Mucosa of rectum (tissue), 2 donors: ENCODE data around the gene XDH.

Source experiments
- H3K27ac ChIP-seq, 2 donors: one replicate each; pipeline ENCODE4 v1.7.0; 2013; ENCODE audit warnings: inconsistent platforms in 2 of 2, low read depth in 2 of 2, low read length in 2 of 2
- H3K27me3 ChIP-seq, 2 donors: one replicate each; pipeline ENCODE4 v1.7.0; 2013; ENCODE audit warnings: low read length in 2 of 2; ENCODE audit not compliant: control insufficient read depth in 2 of 2, insufficient read depth in 2 of 2
- H3K36me3 ChIP-seq, 2 donors: one replicate each; pipeline ENCODE4 v1.7.0; 2013; ENCODE audit warnings: low read length in 2 of 2; ENCODE audit not compliant: control insufficient read depth in 2 of 2, insufficient read depth in 2 of 2
- H3K4me1 ChIP-seq, 2 donors: one replicate each; pipeline ENCODE4 v1.7.0; 2013; ENCODE audit warnings: low read length in 2 of 2, mild to moderate bottlenecking in 1 of 2; ENCODE audit not compliant: control insufficient read depth in 2 of 2, insufficient read depth in 2 of 2
- H3K4me3 ChIP-seq, 2 donors: one replicate each; pipeline ENCODE4 v1.7.0; 2013; ENCODE audit warnings: low read length in 2 of 2
- H3K9ac ChIP-seq, 2 donors: one replicate each; pipeline ENCODE4 v1.7.0; 2013; ENCODE audit warnings: low read length in 2 of 2, low read depth in 1 of 2, mild to moderate bottlenecking in 1 of 2
- H3K9me3 ChIP-seq, 2 donors: one replicate each; pipeline ENCODE4 v1.7.0; 2013; ENCODE audit warnings: low read length in 2 of 2; ENCODE audit not compliant: control insufficient read depth in 2 of 2
- donor health status: healthy.
- donor health status: Normal muscosa, but diverticular disease.

XDH gene

DNA sequence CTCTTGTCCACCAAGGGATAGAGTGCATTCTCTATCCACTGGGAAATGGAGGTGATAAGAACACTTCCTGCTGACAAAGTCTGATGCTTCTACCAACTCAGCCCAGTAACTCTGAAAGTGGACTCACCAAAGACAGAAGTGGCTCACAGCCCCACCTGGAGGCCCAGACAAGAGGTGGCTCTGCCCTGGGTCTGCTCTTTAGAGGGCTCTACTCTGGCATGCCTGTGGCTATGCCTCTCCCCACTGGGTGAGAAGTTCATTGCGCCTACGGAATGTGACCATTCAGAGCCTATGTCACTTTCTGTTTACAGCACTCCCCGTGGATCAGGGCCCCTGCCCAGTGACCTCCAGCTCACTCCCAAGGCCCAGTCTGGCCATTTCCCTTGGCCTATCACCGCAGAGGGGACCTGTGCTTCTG is 13.5 kb upstream of the XDH start:
- no peak overlapping the region for H3K4me3 ChIP-seq
- no peaks in the 10 kb centered on the region for H3K9me3 ChIP-seq
- no peaks in the 10 kb centered on the region for H3K27me3 ChIP-seq
- H3K9ac ChIP-seq, result no peak overlapping the region
- no peak overlapping the region for H3K27ac ChIP-seq
- no peaks in the 10 kb centered on the region for H3K36me3 ChIP-seq
- H3K4me1 ChIP-seq, result peaks cover 0 to 6% of the 10 kb centered on the region in 2 donors

DNA sequence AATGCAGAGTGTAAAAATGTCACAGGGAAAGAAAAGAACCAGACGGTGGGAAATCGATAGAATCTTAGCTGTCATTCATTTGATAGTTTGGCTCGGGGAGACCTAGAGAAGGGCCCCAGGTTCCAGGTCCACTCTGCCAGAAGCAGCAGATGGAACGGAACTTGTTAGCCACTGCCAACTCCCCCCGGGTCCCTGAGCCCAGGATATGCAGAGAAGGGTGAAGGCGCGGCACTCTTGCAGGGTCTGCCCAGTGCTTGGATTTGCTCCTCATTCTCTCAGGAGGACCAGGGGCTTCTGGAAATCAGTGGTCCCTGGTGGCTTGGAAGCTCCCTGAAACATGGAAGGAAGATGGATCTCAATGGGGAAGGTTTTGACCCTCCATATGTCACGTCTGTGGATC is 11.6 kb upstream of the XDH start:
- Histone ChIP-seq H3K4me3 (no peak overlapping the region), H3K9me3 (no peaks in the 10 kb centered on the region), H3K4me1 (peaks cover 0 to 9% of the 10 kb centered on the region in 2 donors), H3K27me3 (no peaks in the 10 kb centered on the region), H3K36me3 (no peaks in the 10 kb centered on the region), H3K27ac (no peak overlapping the region), H3K9ac (no peak overlapping the region)

- H3K9me3 ChIP-seq, result no peaks in the 10 kb centered on the region
- H3K4me3 ChIP-seq, result no peak overlapping the region
- peaks cover 2 to 8% of the 10 kb centered on the region in 2 donors for H3K4me1 ChIP-seq
- no peaks in the 10 kb centered on the region for H3K27me3 ChIP-seq
- no peaks in the 10 kb centered on the region for H3K36me3 ChIP-seq
- H3K27ac ChIP-seq, result no peak overlapping the region
- H3K9ac ChIP-seq, result no peak overlapping the region
Observed at GRCh38 chr2:31421634-31422033, 7.1 kb upstream of the XDH start.

GRCh38 chr2:31420936-31421335 is 6.4 kb upstream of the XDH start:
- no peaks in the 10 kb centered on the region for H3K36me3 ChIP-seq
- peaks cover 2 to 11% of the 10 kb centered on the region in 2 donors for H3K4me1 ChIP-seq
- H3K27ac ChIP-seq, result peak overlapping the region in 1 of 2 donors; percentile 11
- H3K4me3 ChIP-seq, result no peak overlapping the region
- no peak overlapping the region for H3K9ac ChIP-seq
- no peaks in the 10 kb centered on the region for H3K9me3 ChIP-seq
- no peaks in the 10 kb centered on the region for H3K27me3 ChIP-seq

DNA sequence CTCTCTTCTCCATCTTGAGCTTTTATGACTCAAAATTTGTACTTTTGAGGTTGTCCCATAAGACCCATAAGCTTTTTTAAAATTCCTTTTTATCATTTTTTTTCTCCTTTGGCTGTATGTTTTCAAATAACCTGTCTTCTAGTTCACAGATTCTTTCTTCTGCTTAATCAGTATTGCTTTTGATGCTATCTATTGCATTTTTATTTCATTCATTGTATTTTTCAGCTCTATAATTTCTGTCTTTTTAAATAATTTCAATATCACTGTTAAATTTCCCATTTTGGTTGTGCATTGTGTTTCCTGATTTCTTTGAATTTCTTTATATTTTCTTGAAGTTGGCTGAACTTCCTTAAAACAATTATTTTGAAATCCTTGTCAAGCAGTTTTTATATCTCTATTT is 4.8 kb upstream of the XDH start:
- no peaks in the 10 kb centered on the region for H3K9me3 ChIP-seq
- no peaks in the 10 kb centered on the region for H3K36me3 ChIP-seq
- H3K27me3 ChIP-seq, result no peaks in the 10 kb centered on the region
- H3K4me1 ChIP-seq, result peaks cover 11 to 22% of the 10 kb centered on the region in 2 donors
- no peak overlapping the region for H3K27ac ChIP-seq
- H3K4me3 ChIP-seq, result no peak overlapping the region
- H3K9ac ChIP-seq, result no peak overlapping the region

DNA sequence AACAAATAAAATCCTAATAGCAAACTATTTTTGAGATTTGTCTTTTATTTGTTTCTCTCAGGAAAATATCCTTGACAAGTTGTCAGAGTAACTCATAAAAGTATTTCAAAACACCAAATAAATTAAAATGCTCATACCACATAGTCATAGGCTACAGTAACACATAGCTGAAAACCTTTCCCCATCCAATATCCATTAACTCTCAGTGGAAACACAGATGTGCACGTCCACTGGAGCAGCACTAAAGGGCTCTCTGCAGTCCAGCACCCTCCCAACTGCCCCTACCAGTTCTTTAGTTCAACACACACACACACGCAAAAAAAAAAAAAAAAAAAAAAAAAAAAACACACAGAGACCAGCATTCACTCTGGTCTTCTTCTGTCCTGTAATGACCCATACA is 879 bp upstream of the XDH start:
- H3K36me3 ChIP-seq, result no peaks in the 10 kb centered on the region
- H3K9me3 ChIP-seq, result no peaks in the 10 kb centered on the region
- H3K27me3 ChIP-seq, result no peaks in the 10 kb centered on the region
- peaks cover 14 to 17% of the 10 kb centered on the region in 2 donors for H3K4me1 ChIP-seq
- H3K9ac ChIP-seq, result no peak overlapping the region
- H3K4me3 ChIP-seq, result peak overlapping the region in 1 of 2 donors; percentile 12
- peak overlapping the region; percentile 80 for H3K27ac ChIP-seq

- Histone ChIP-seq H3K27me3 (no peaks in the 10 kb centered on the region), H3K4me3 (peak overlapping the region; percentile 66 to 71), H3K9ac (peak overlapping the region; percentile 38 to 49), H3K36me3 (no peaks in the 10 kb centered on the region), H3K27ac (peak overlapping the region; percentile 80), H3K9me3 (no peaks in the 10 kb centered on the region), H3K4me1 (peaks cover 14 to 17% of the 10 kb centered on the region in 2 donors)
Observed at GRCh38 chr2:31413862-31414550, 536 bp downstream of the XDH start.

DNA sequence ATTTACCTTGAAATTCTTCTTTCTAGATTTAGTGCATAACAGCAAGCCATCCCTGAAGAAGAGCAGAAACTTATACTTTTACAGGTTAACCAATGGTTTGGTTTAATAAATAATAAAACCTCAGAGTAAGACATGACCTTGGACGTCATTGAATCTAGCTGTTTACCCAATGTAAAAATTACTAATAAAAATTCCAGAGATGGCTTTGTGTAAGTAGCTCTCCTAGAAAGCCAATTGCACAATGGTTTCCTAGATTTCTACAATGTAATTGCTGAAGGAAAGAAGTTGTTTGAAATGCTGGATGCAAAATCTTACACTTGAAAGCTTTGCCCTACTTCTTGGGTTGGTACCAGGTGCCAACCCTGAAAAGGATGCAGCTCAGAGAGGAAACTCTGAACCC is 1.5 kb downstream of the XDH start:
- H3K36me3 ChIP-seq, result no peaks in the 10 kb centered on the region
- H3K4me1 ChIP-seq, result peaks cover 14 to 17% of the 10 kb centered on the region in 2 donors
- H3K9me3 ChIP-seq, result no peaks in the 10 kb centered on the region
- H3K9ac ChIP-seq, result no peak overlapping the region
- H3K4me3 ChIP-seq, result no peak overlapping the region
- H3K27ac ChIP-seq, result no peak overlapping the region
- H3K27me3 ChIP-seq, result no peaks in the 10 kb centered on the region

DNA sequence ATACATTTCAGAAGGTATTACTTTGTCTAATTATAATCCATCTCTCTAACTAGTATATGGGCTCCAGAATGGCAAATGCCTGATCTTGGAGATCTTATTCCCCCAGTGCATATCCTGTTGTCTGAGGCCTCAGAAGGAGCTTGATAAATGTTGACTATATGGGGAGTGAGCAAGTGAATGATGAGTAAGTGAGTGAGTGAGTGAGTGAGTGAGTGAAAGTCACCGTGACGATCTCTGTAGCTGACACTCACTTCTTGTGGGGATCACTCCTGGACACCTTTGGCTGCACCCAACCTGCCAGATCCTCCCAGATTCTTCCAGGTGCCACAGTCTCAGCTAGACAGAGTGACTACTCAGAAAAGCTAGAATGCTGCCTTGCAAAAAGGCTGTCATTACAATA is 2.8 kb downstream of the XDH start:
- Histone ChIP-seq H3K4me1 (peaks cover 14 to 15% of the 10 kb centered on the region in 2 donors), H3K9ac (no peak overlapping the region), H3K9me3 (no peaks in the 10 kb centered on the region), H3K27me3 (no peaks in the 10 kb centered on the region), H3K27ac (no peak overlapping the region), H3K36me3 (no peaks in the 10 kb centered on the region), H3K4me3 (no peak overlapping the region)

DNA sequence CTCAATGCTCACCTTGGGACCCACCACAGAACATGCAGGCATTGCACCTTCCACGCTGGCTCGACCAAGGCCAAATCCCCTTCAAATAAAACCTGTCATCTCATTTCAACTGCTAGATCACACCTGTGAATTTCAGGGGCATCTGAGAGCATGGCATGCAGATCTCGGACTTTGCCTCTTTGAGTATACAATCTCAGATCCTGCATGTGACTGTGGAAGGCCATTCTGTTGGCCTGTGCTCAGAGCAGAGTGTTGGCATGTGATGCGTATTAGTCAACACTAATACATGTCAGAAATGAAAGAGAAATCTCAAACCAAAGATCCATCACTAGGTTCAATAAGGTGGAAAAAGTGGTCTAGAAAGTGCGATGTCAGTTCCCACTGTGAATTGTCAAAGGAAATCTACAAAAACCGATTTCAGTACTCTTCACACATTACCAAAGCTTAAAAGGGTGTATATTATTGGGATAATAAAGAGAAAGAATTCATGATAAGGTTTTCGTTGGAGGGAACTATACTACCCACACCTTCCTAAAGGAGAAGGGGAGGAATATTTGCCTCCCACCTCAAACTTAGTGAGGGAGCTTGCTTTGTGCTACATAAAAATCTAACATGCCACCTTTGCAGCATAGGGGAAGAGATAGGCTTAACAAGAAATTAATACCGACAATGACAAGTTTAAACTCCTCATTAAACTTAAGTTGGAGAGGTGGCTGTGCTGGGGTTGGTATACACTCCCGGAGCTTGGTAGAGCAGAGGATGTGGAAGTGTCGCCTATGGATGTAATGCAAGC is 7.8 kb downstream of the XDH start:
- H3K4me3 ChIP-seq, result no peak overlapping the region
- no peak overlapping the region for H3K27ac ChIP-seq
- H3K9ac ChIP-seq, result no peak overlapping the region
- no peaks in the 10 kb centered on the region for H3K4me1 ChIP-seq
- H3K9me3 ChIP-seq, result no peaks in the 10 kb centered on the region
- H3K36me3 ChIP-seq, result peaks cover 0 to 4% of the 10 kb centered on the region in 2 donors
- no peaks in the 10 kb centered on the region for H3K27me3 ChIP-seq
